ENCODE results near the gene KCNC3. TPM values are rescaled to one million over a fixed set of nuclear protein-coding genes. Genes with fewer than 3 reads are reported as not detected.

The KCNC3 gene
- total RNA-seq, 1 donor from 2014 or later: 0.51 TPM

GRCh38 chr19:50275577-50276368 is 53.4 kb downstream of the KCNC3 start:
- no peak for DNase-seq

- DNase-seq: no peak
These were observed 55.4 kb downstream of the KCNC3 start for GRCh38 chr19:50273821-50274220.

- DNase-seq: no peak
These were observed 56.8 kb downstream of the KCNC3 start for GRCh38 chr19:50272263-50272897.

- DNase-seq: no peak
These were observed 59.5 kb downstream of the KCNC3 start for GRCh38 chr19:50269653-50270052.

- no peak for DNase-seq
These were observed 60.7 kb downstream of the KCNC3 start for GRCh38 chr19:50268501-50268900.

GRCh38 chr19:50268041-50268440 is 61.1 kb downstream of the KCNC3 start:
- no peak for DNase-seq

GRCh38 chr19:50266896-50267295 is 62.3 kb downstream of the KCNC3 start:
- DNase-seq: no peak

GRCh38 chr19:50266041-50266440 is 63.1 kb downstream of the KCNC3 start:
- no peak for DNase-seq

GRCh38 chr19:50264483-50265186 is 64.5 kb downstream of the KCNC3 start:
- peak; percentile 43 for DNase-seq

- no peak for DNase-seq
These were observed 66.0 kb downstream of the KCNC3 start for GRCh38 chr19:50263176-50263575.

Other genes starting within 250 kb of the KCNC3 start
- gene IZUMO2, start 166.1 kb downstream of the KCNC3 start, total RNA-seq: not detected in 2 replicates
- 0.17 and 0.28 TPM in 2 replicates for gene MYH14, start 125.8 kb downstream of the KCNC3 start, total RNA-seq
- gene NAPSA, start 36.3 kb upstream of the KCNC3 start, total RNA-seq: not detected in 2 replicates
- 83.6 and 92.5 TPM in 2 replicates for gene NR1H2, start 47.1 kb upstream of the KCNC3 start, total RNA-seq
- gene POLD1, start 55.0 kb upstream of the KCNC3 start, total RNA-seq: 40.8 and 77.4 TPM in 2 replicates
- gene SPIB, start 89.6 kb upstream of the KCNC3 start, total RNA-seq: not detected in 2 replicates
- gene MYBPC2, start 103.5 kb upstream of the KCNC3 start, total RNA-seq: 0.05 TPM in 1 of 2 replicates, not detected in the other
- 63.0 and 77.3 TPM in 2 replicates for gene EMC10, start 147.1 kb upstream of the KCNC3 start, total RNA-seq
- 0.05 and 0.17 TPM in 2 replicates for gene GARIN5A, start 147.5 kb upstream of the KCNC3 start, total RNA-seq
- gene JOSD2, start 181.8 kb upstream of the KCNC3 start, total RNA-seq: 18.0 and 18.2 TPM in 2 replicates
- not detected in 2 replicates for gene ASPDH, start 184.5 kb upstream of the KCNC3 start, total RNA-seq
- under 0.01 and 0.05 TPM in 2 replicates for gene LRRC4B, start 239.1 kb upstream of the KCNC3 start, total RNA-seq